ENCODE results near the gene TNFAIP2.
"Not testable (repeated sequence)": the region's sequence is repeated elsewhere in the genome, so short reads cannot be mapped to it uniquely, and the experiment has no call there.

TNFAIP2 gene

GRCh38 chr14:103107941-103108748 is 15.1 kb upstream of the TNFAIP2 start:
- DNase-seq = no peak

GRCh38 chr14:103108749-103109207 is 14.5 kb upstream of the TNFAIP2 start:
- no peak for DNase-seq

- no peak for DNase-seq
Observed at GRCh38 chr14:103109535-103110441, 13.5 kb upstream of the TNFAIP2 start.

GRCh38 chr14:103110681-103111231 is 12.5 kb upstream of the TNFAIP2 start:
- no peak for DNase-seq

GRCh38 chr14:103111232-103111868 is 11.9 kb upstream of the TNFAIP2 start:
- DNase-seq = no peak

GRCh38 chr14:103112400-103113243 is 10.6 kb upstream of the TNFAIP2 start:
- DNase-seq = no peak

- no peak for DNase-seq
Observed at GRCh38 chr14:103113303-103113702, 10.0 kb upstream of the TNFAIP2 start.

GRCh38 chr14:103113774-103114173 is 9.5 kb upstream of the TNFAIP2 start:
- DNase-seq = no peak

GRCh38 chr14:103115086-103115679 is 8.1 kb upstream of the TNFAIP2 start:
- not testable (repeated sequence) for DNase-seq

- DNase-seq = no peak
Observed at GRCh38 chr14:103115845-103116572, 7.3 kb upstream of the TNFAIP2 start.

- DNase-seq = no peak
Observed at GRCh38 chr14:103116636-103117035, 6.6 kb upstream of the TNFAIP2 start.

- not testable (repeated sequence) for DNase-seq
Observed at GRCh38 chr14:103117499-103117898, 5.8 kb upstream of the TNFAIP2 start.

- DNase-seq = no peak
Observed at GRCh38 chr14:103118018-103118662, 5.1 kb upstream of the TNFAIP2 start.

GRCh38 chr14:103118663-103119404 is 4.4 kb upstream of the TNFAIP2 start:
- DNase-seq = no peak

- not testable (repeated sequence) for DNase-seq
Observed at GRCh38 chr14:103119527-103119926, 3.7 kb upstream of the TNFAIP2 start.

- no peak for DNase-seq
Observed at GRCh38 chr14:103121121-103121845, 2.0 kb upstream of the TNFAIP2 start.

GRCh38 chr14:103121846-103122584 is 1.2 kb upstream of the TNFAIP2 start:
- DNase-seq = peak in 1 of 2 experiments; percentile 8

GRCh38 chr14:103122585-103122946 is 695 bp upstream of the TNFAIP2 start:
- DNase-seq = no peak

All from NCI-H1930 (cell line).